Gastrocnemius medialis (tissue), 4 donors: ENCODE measurements around the gene AKNA.

Experiments
- POLR2A ChIP-seq, 2 donors: fragments of 450-650 bp; IDR thresholded peaks; one replicate each; pipeline ENCODE4 v1.6.1; 2017; ENCODE audit warnings: antibody characterized with exemption in 2 of 2, mild to moderate bottlenecking in 2 of 2, moderate library complexity in 2 of 2
- TF ChIP-seq, protein P1 (sequence below), 5 experiments: fragments of 450-650 bp in 3 of 5; fragments of 200-600 bp in 2 of 5; sonication (generic) in 2 of 5; IDR thresholded peaks in 4 of 5; conservative IDR thresholded peaks in 1 of 5; 1 replicate in 4 of 5; 2 replicates in 1 of 5; pipeline ENCODE4 v1.5.1; 2016 to 2019; ENCODE audit warnings: antibody characterized with exemption in 5 of 5, mild to moderate bottlenecking in 3 of 5, moderate library complexity in 3 of 5

- TF ChIP-seq, protein P1, sequence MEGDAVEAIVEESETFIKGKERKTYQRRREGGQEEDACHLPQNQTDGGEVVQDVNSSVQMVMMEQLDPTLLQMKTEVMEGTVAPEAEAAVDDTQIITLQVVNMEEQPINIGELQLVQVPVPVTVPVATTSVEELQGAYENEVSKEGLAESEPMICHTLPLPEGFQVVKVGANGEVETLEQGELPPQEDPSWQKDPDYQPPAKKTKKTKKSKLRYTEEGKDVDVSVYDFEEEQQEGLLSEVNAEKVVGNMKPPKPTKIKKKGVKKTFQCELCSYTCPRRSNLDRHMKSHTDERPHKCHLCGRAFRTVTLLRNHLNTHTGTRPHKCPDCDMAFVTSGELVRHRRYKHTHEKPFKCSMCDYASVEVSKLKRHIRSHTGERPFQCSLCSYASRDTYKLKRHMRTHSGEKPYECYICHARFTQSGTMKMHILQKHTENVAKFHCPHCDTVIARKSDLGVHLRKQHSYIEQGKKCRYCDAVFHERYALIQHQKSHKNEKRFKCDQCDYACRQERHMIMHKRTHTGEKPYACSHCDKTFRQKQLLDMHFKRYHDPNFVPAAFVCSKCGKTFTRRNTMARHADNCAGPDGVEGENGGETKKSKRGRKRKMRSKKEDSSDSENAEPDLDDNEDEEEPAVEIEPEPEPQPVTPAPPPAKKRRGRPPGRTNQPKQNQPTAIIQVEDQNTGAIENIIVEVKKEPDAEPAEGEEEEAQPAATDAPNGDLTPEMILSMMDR (IDR thresholded peaks at IDR 0.05 in 4 of 5, conservative IDR thresholded peaks at IDR 0.05 in 1 of 5): no peak
- TF ChIP-seq POLR2A (IDR thresholded peaks at IDR 0.05): no peak
These were observed 75.3 kb downstream of the AKNA start for GRCh38 chr9:114312513-114312875.
